Endodermal cell (in vitro differentiated cells): ENCODE measurements around the gene CLMN. TPM values are rescaled to one million over a fixed set of nuclear protein-coding genes. Genes with fewer than 3 reads are reported as not detected.

Source experiments
- DNase-seq: peaks from one replicate; pipeline ENCODE4 v3.0.0-alpha.2; 2017
- H3K27ac ChIP-seq: 2 replicates; pipeline ENCODE4 v1.5.1; 2013; ENCODE audit warnings: mild to moderate bottlenecking, low read depth, low read length, moderate library complexity
- H3K27me3 ChIP-seq: 2 replicates; pipeline ENCODE4 v1.6.1; 2013; ENCODE audit warnings: mild to moderate bottlenecking, low read length, moderate library complexity; ENCODE audit not compliant: insufficient read depth, control insufficient read depth, poor library complexity, severe bottlenecking
- H3K36me3 ChIP-seq: 2 replicates; pipeline ENCODE4 v1.7.0; 2013; ENCODE audit warnings: mild to moderate bottlenecking, low read length, moderate library complexity; ENCODE audit not compliant: control insufficient read depth, insufficient read depth
- H3K4me1 ChIP-seq: one replicate; pipeline ENCODE4 v1.7.0; 2013; ENCODE audit warnings: low read length; ENCODE audit not compliant: control insufficient read depth, insufficient read depth
- H3K4me3 ChIP-seq: 2 replicates; pipeline ENCODE4 v1.5.1; 2013; ENCODE audit warnings: mild to moderate bottlenecking, low read length, moderate library complexity
- H3K9ac ChIP-seq: 2 replicates; pipeline ENCODE4 v1.6.1; 2013; ENCODE audit warnings: mild to moderate bottlenecking, low read length, moderate library complexity; ENCODE audit not compliant: poor library complexity, severe bottlenecking; ENCODE audit errors: extremely low read depth
- H3K9me3 ChIP-seq: 2 replicates; pipeline ENCODE4 v1.6.1; 2013; ENCODE audit warnings: mild to moderate bottlenecking, low read length, moderate library complexity; ENCODE audit not compliant: control insufficient read depth
- H3K27ac Mint-ChIP-seq: 2 replicates; pipeline ENCODE4 v1.8.0; 2020; ENCODE audit warnings: mixed read lengths
- H3K27me3 Mint-ChIP-seq: 2 replicates; pipeline ENCODE4 v1.8.0; 2021; ENCODE audit warnings: mild to moderate bottlenecking, mixed read lengths; ENCODE audit not compliant: insufficient read depth
- H3K36me3 Mint-ChIP-seq: 2 replicates; pipeline ENCODE4 v1.8.0; 2020; ENCODE audit warnings: low read depth, mixed read lengths
- H3K4me1 Mint-ChIP-seq: 2 replicates; pipeline ENCODE4 v1.8.0; 2020; ENCODE audit warnings: mixed read lengths
- H3K4me3 Mint-ChIP-seq: 2 replicates; pipeline ENCODE4 v1.8.0; 2020; ENCODE audit warnings: mild to moderate bottlenecking, moderate library complexity, mixed read lengths
- H3K9me3 Mint-ChIP-seq: 2 replicates; pipeline ENCODE4 v1.8.0; 2020; ENCODE audit warnings: mild to moderate bottlenecking, mixed read lengths
- CTCF ChIP-seq: fragments of 200-600 bp; sonication (generic); conservative IDR thresholded peaks from 2 replicates; pipeline ENCODE4 v1.5.0; 2021; ENCODE audit warnings: antibody characterized with exemption, mild to moderate bottlenecking
- WGBS, 2 experiments: methylation state at CpG; one replicate each; pipeline versions ENCODE4 v1.1.5 to v1.1.7; 2013; ENCODE audit warnings: missing lambda C conversion rate in 2 of 2, mixed read lengths in 1 of 2; ENCODE audit not compliant: insufficient coverage in 1 of 2, insufficient read length in 1 of 2; 5-methylcytosine and 5-hydroxymethylcytosine counted together
- total RNA-seq, 2 donors: library from RNA; stranded (reverse); fragmentation: NEBNext Ultra II Directional in 1 of 2; extraction: Animal tissue kit (Norgen Biotek cat#: 25700) in 1 of 2; gene quantifications; 2 replicates in 1 of 2; 3 replicates in 1 of 2; pipeline ENCODE4 v1.2.1, GENCODE V29; 2021

CLMN gene
- total RNA-seq, 2 donors from 2014 or later = 9.5 to 11.7 TPM

GRCh38 chr14:95147597-95147996, 172.1 kb downstream of the CLMN start:
- Mint-ChIP-seq H3K4me1 (peaks cover 47% of the 10 kb centered on the region), H3K9me3 (peaks cover 16% of the 10 kb centered on the region), H3K27ac (peak overlapping the region; percentile 14), H3K36me3 (peaks cover 19% of the 10 kb centered on the region), H3K27me3 (no peaks in the 10 kb centered on the region), H3K4me3 (no peak overlapping the region)
- Histone ChIP-seq H3K9ac (no peak overlapping the region), H3K4me1 (peaks cover 12% of the 10 kb centered on the region), H3K27ac (no peak overlapping the region), H3K27me3 (no peaks in the 10 kb centered on the region), H3K4me3 (no peak overlapping the region), H3K36me3 (peaks cover 7% of the 10 kb centered on the region), H3K9me3 (peaks cover 28% of the 10 kb centered on the region)
- DNase-seq = no peak
- 90 to 96% methylated on average over 6 to 7 of the region's 7 CpGs for WGBS, 2 experiments
- TF ChIP-seq CTCF = no peak

GRCh38 chr14:95146079-95146771, 173.5 kb downstream of the CLMN start:
- Histone ChIP-seq H3K27ac (no peak overlapping the region), H3K4me1 (peaks cover 12% of the 10 kb centered on the region), H3K36me3 (peaks cover 7% of the 10 kb centered on the region), H3K27me3 (no peaks in the 10 kb centered on the region), H3K9ac (no peak overlapping the region), H3K9me3 (peaks cover 28% of the 10 kb centered on the region), H3K4me3 (no peak overlapping the region)
- Mint-ChIP-seq H3K27me3 (no peaks in the 10 kb centered on the region), H3K4me1 (peaks cover 51% of the 10 kb centered on the region), H3K9me3 (peaks cover 16% of the 10 kb centered on the region), H3K4me3 (no peak overlapping the region), H3K36me3 (peaks cover 19% of the 10 kb centered on the region), H3K27ac (peak overlapping the region; percentile 24)
- 87 to 93% methylated on average over 8 to 10 of the region's 10 CpGs for WGBS, 2 experiments
- DNase-seq = no peak
- TF ChIP-seq CTCF = no peak

- no peak overlapping the region for H3K27ac ChIP-seq
- peaks cover 28% of the 10 kb centered on the region for H3K9me3 ChIP-seq
- Mint-ChIP-seq H3K4me3 (no peak overlapping the region), H3K27ac (no peak overlapping the region), H3K27me3 (no peaks in the 10 kb centered on the region), H3K4me1 (peaks cover 51% of the 10 kb centered on the region), H3K9me3 (peaks cover 16% of the 10 kb centered on the region), H3K36me3 (peaks cover 19% of the 10 kb centered on the region)
- 100% methylated on average over 1 of the region's 2 CpGs; no CpG with 5 or more reads in 1 of the 2 experiments for whole genome bisulfite sequencing, 2 experiments
- DNase-seq = no peak
- H3K27me3 ChIP-seq = no peaks in the 10 kb centered on the region
- peaks cover 12% of the 10 kb centered on the region for H3K4me1 ChIP-seq
- no peak for TF ChIP-seq CTCF
- H3K36me3 ChIP-seq = peaks cover 7% of the 10 kb centered on the region
- peak overlapping the region; percentile 10 for H3K4me3 ChIP-seq
- no peak overlapping the region for H3K9ac ChIP-seq
These were observed 174.9 kb downstream of the CLMN start for GRCh38 chr14:95144849-95145248.
